DOHH2 (cell line): ENCODE results near the gene RASSF4.

Source experiments
- H3F3A ChIP-seq: fragments of 200-600 bp; sonication (generic), shearing (Covaris generic); 2 replicates; pipeline ENCODE4 v1.6.0; 2016; ENCODE audit warnings: antibody characterized with exemption, mild to moderate bottlenecking; ENCODE audit not compliant: control insufficient read depth, insufficient read depth
- H3K27ac ChIP-seq: fragments of 200-600 bp; sonication (generic); 2 replicates; pipeline ENCODE4 v1.5.1; 2014; ENCODE audit warnings: low read depth, mild to moderate bottlenecking, low read length, moderate library complexity
- H3K27me3 ChIP-seq: fragments of 200-600 bp; sonication (generic); 2 replicates; pipeline ENCODE4 v1.6.1; 2014; ENCODE audit warnings: mild to moderate bottlenecking, low read length, mixed read lengths; ENCODE audit not compliant: control insufficient read depth
- H3K36me3 ChIP-seq: fragments of 200-600 bp; sonication (generic); 2 replicates; pipeline ENCODE4 v1.6.1; 2014; ENCODE audit warnings: mild to moderate bottlenecking, low read length, moderate library complexity, mixed read lengths; ENCODE audit not compliant: control insufficient read depth
- H3K4me1 ChIP-seq: fragments of 200-600 bp; sonication (generic); 2 replicates; pipeline ENCODE4 v1.6.1; 2014; ENCODE audit warnings: mild to moderate bottlenecking, low read length, mixed read lengths; ENCODE audit not compliant: control insufficient read depth
- H3K4me2 ChIP-seq: fragments of 200-600 bp; sonication (generic); 2 replicates; pipeline ENCODE4 v1.6.0; 2014; ENCODE audit warnings: mild to moderate bottlenecking, low read length, moderate library complexity
- H3K4me3 ChIP-seq: fragments of 200-600 bp; sonication (generic); 2 replicates; pipeline ENCODE4 v1.5.1; 2014; ENCODE audit warnings: mild to moderate bottlenecking, low read length, mixed read lengths
- H3K79me2 ChIP-seq: fragments of 200-600 bp; sonication (generic); 2 replicates; pipeline ENCODE4 v1.6.1; 2014; ENCODE audit warnings: mild to moderate bottlenecking, low read length, mixed read lengths; ENCODE audit not compliant: control insufficient read depth
- H3K9me2 ChIP-seq: fragments of 200-600 bp; sonication (generic); replicated peaks from 2 replicates; pipeline ENCODE4 v1.6.1; 2014; ENCODE audit warnings: mild to moderate bottlenecking, low read length, mixed read lengths; ENCODE audit not compliant: control insufficient read depth
- H3K9me3 ChIP-seq: fragments of 200-600 bp; sonication (generic); 2 replicates; pipeline ENCODE4 v1.6.1; 2014; ENCODE audit warnings: antibody characterized with exemption, low read length, mixed read lengths; ENCODE audit not compliant: control insufficient read depth, insufficient read depth
- H4K20me1 ChIP-seq: fragments of 200-600 bp; sonication (generic); 2 replicates; pipeline ENCODE4 v1.6.0; 2014; ENCODE audit warnings: low read depth, mild to moderate bottlenecking, antibody characterized with exemption, low read length, moderate library complexity; ENCODE audit not compliant: control insufficient read depth, insufficient read depth
- EZH2phosphoT487 ChIP-seq: fragments of 200-600 bp; sonication (generic); IDR thresholded peaks from 2 replicates; pipeline ENCODE4 v1.6.1; 2017; ENCODE audit warnings: borderline replicate concordance, mild to moderate bottlenecking, antibody characterized with exemption, low read length, moderate library complexity, mixed read lengths
- TF ChIP-seq, protein P1 (sequence below): fragments of 200-600 bp; sonication (generic); IDR thresholded peaks from one replicate; pipeline ENCODE4 v1.5.1; 2014; ENCODE audit warnings: antibody characterized with exemption, mild to moderate bottlenecking, low read depth, low read length; ENCODE audit not compliant: poor library complexity, severe bottlenecking

Gene RASSF4

DNA sequence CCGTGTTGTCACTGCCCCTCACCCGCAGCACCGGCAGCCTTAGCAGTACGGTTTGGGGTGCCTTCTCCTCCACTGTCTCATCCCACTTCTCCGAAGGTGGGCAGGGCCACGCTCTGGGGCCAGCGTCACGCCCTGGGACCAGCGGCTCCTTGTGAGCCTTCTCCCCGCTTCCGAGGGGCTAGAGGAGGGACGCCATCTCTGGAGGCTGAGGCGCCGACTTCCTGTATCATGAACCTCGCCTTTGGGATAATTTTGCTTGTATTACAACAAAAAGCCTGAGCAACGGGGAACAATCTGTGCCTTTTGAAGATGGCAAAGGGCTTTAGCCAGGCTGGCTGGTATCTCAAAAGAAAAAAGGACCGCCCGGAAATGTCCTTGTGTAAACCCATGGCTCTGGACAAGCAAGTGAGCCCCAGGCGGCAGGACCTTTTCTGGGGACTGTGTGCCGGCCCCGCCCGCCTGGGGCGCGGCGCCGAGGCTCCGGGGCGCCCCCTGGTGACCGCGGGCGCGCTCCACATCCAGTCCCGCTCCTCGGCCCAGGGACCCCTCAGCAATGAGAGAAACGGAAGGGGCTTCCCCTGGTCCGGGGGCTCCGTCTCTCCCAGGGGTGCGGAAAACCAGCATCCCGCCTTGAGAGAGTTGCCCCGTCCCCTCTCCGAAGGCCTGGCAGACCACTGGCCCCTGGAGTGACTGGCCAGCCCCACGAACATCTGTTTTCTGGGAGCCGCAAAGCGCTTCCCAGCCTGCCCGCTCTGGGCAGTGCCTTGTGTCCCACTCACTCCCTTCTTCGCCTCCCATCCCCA, 15.2 kb downstream of the RASSF4 start:
- Histone ChIP-seq H3K27ac (no peak overlapping the region), H3K27me3 (peaks cover 10% of the 10 kb centered on the region), H3K36me3 (no peaks in the 10 kb centered on the region), H3K4me2 (peak overlapping the region; percentile 88), H3F3A (no peaks in the 10 kb centered on the region), H3K9me3 (no peaks in the 10 kb centered on the region), H3K4me1 (peaks cover 35% of the 10 kb centered on the region), H4K20me1 (no peaks in the 10 kb centered on the region), H3K4me3 (peak overlapping the region; percentile 76), H3K9me2 (no peaks in the 10 kb centered on the region), H3K79me2 (no peaks in the 10 kb centered on the region)
- TF ChIP-seq, protein P1, sequence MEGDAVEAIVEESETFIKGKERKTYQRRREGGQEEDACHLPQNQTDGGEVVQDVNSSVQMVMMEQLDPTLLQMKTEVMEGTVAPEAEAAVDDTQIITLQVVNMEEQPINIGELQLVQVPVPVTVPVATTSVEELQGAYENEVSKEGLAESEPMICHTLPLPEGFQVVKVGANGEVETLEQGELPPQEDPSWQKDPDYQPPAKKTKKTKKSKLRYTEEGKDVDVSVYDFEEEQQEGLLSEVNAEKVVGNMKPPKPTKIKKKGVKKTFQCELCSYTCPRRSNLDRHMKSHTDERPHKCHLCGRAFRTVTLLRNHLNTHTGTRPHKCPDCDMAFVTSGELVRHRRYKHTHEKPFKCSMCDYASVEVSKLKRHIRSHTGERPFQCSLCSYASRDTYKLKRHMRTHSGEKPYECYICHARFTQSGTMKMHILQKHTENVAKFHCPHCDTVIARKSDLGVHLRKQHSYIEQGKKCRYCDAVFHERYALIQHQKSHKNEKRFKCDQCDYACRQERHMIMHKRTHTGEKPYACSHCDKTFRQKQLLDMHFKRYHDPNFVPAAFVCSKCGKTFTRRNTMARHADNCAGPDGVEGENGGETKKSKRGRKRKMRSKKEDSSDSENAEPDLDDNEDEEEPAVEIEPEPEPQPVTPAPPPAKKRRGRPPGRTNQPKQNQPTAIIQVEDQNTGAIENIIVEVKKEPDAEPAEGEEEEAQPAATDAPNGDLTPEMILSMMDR = peak; percentile 88
- no peak for TF ChIP-seq EZH2phosphoT487

DNA sequence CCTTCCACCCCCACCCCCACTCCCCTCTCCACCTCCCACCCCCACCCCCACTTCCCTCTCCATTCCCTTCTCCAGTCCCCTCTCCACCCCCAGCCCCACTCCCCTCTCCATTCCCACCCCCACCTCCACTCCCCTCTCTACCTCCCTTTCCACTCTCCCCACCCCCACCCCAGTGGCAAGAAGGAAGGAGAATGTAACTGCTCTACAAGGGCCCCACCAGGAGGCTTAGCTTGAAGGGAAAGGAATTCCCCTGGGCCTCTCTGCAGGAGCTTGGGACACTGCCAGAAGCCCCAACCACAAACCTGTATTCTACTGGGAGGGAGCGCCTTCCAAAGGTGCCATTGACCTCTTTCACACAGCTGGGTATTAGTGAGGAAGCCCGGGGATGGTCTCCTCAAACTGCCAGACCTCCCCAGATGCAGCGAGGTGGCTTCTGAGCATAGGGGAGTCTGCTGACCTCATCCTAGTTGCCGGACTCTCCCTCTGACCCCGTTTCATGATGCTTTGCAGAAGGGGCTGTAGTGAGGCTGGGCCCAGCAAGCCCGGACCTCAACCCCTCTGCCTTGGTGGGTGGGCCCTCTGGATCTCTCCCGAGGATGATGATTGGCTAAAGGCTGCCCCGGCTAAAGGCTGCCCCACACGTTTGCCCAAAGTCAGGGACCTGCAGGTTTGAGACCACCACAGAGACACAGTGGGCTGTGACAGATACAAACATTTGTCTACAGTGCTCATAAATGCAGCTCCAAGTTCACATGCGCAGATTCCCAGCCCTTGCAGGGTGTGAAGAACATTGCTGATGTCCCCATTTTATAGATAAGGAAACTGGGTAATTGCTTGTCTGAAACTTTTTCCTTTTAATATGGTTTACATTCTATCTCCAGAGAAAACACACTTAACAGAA, 16.1 kb downstream of the RASSF4 start:
- no peak overlapping the region for H3K4me2 ChIP-seq

DNA sequence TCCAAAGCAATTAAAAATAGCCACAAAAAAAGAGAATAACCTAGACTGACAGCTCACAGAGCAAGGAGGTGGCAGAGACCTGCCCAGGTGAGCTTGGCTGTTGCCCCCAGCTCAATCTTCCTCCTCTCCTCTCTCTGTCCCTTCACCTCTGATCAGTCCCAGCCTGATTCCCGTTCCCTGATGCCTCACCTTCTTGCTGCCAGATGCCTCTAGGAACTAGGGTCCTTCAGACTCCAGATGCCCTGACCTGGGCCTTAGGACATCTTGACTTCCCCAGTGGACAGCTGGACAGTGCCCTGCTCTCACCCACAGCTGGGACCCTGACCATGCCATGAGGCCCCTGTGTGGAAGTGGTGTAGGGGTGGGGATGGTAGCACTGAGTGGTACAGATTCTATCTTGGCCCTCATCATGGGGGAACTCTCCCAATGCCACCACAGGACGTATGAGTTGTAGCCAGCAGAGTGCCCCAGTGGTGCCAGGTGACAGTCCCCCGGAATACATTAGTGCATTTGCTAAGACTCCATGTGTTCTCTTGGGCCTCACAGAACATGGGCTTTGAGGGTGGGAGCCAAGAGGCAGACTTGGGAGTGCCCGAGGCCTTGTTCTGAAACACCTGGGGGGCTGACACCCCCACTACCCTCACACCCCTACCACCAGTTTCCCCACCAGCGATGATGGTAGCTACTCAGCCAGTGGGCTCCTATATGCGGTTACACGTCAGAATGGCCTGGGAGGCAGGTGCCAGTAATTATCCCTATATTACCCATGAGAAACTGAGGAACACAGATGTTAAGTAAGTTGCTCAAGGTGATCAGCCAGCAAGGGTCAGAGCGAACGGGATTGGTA, 17.0 kb downstream of the RASSF4 start:
- H3K4me2 ChIP-seq = no peak overlapping the region
- TF ChIP-seq, protein P1 = no peak
- TF ChIP-seq EZH2phosphoT487 = no peak

More for the DNA sequence above, 16.1 kb downstream of the RASSF4 start:
- Histone ChIP-seq H3K9me3 (no peaks in the 10 kb centered on the region), H3K4me3 (no peak overlapping the region), H3K27ac (no peak overlapping the region), H3F3A (no peaks in the 10 kb centered on the region), H4K20me1 (no peaks in the 10 kb centered on the region), H3K9me2 (no peaks in the 10 kb centered on the region), H3K36me3 (no peaks in the 10 kb centered on the region), H3K4me1 (peaks cover 35% of the 10 kb centered on the region), H3K79me2 (no peaks in the 10 kb centered on the region), H3K27me3 (peaks cover 18% of the 10 kb centered on the region)
- TF ChIP-seq, protein P1 = no peak
- no peak for TF ChIP-seq EZH2phosphoT487

More for the DNA sequence above, 17.0 kb downstream of the RASSF4 start:
- Histone ChIP-seq H3K36me3 (no peaks in the 10 kb centered on the region), H3K4me3 (no peak overlapping the region), H3K79me2 (no peaks in the 10 kb centered on the region), H3F3A (no peaks in the 10 kb centered on the region), H4K20me1 (no peaks in the 10 kb centered on the region), H3K27me3 (peaks cover 19% of the 10 kb centered on the region), H3K9me3 (no peaks in the 10 kb centered on the region), H3K9me2 (no peaks in the 10 kb centered on the region), H3K27ac (no peak overlapping the region), H3K4me1 (peaks cover 35% of the 10 kb centered on the region)
